Kidney epithelial cell (primary cell): Measurements from ENCODE around the gene CCNQ. TPM values are rescaled to one million over a fixed set of nuclear protein-coding genes. Genes with fewer than 3 reads are reported as not detected.

Experiments
- DNase-seq: peaks from one replicate; pipeline ENCODE4 v3.0.0-alpha.2; 2010; ENCODE audit warnings: low read depth
- H3K27me3 ChIP-seq: 2 replicates; pipeline ENCODE4 v1.6.0; 2011; ENCODE audit warnings: low read length; ENCODE audit not compliant: control insufficient read depth, insufficient read depth
- H3K36me3 ChIP-seq: 2 replicates; pipeline ENCODE4 v1.5.1; 2011; ENCODE audit warnings: low read length; ENCODE audit not compliant: control insufficient read depth, insufficient read depth
- H3K4me3 ChIP-seq: 2 replicates; pipeline ENCODE4 v1.5.1; 2011; ENCODE audit warnings: low read depth, mild to moderate bottlenecking, control low read depth, low read length
- total RNA-seq: library from RNA; depleted of rRNA; stranded (reverse); fragments of >200 nt; gene quantifications from 2 replicates; pipeline ENCODE4 v1.2.3, GENCODE V29; 2015
- TF ChIP-seq, protein P1 (sequence below): IDR thresholded peaks from 2 replicates; pipeline ENCODE4 v1.5.1; 2011; ENCODE audit warnings: mild to moderate bottlenecking, moderate library complexity, low read length, control low read depth, inconsistent platforms; ENCODE audit not compliant: insufficient read depth, poor library complexity, severe bottlenecking

The CCNQ gene
- total RNA-seq, 1 donor from 2014 or later = 29.3 TPM

GRCh38 chrX:153544727-153545126 lies 54.2 kb downstream of the CCNQ start:
- peaks cover 5% of the 10 kb centered on the region for H3K27me3 ChIP-seq
- no peak overlapping the region for H3K4me3 ChIP-seq
- H3K36me3 ChIP-seq = no peaks in the 10 kb centered on the region
- TF ChIP-seq, protein P1, sequence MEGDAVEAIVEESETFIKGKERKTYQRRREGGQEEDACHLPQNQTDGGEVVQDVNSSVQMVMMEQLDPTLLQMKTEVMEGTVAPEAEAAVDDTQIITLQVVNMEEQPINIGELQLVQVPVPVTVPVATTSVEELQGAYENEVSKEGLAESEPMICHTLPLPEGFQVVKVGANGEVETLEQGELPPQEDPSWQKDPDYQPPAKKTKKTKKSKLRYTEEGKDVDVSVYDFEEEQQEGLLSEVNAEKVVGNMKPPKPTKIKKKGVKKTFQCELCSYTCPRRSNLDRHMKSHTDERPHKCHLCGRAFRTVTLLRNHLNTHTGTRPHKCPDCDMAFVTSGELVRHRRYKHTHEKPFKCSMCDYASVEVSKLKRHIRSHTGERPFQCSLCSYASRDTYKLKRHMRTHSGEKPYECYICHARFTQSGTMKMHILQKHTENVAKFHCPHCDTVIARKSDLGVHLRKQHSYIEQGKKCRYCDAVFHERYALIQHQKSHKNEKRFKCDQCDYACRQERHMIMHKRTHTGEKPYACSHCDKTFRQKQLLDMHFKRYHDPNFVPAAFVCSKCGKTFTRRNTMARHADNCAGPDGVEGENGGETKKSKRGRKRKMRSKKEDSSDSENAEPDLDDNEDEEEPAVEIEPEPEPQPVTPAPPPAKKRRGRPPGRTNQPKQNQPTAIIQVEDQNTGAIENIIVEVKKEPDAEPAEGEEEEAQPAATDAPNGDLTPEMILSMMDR = no peak
- no peak for DNase-seq

- TF ChIP-seq, protein P1 = no peak
- no peak for DNase-seq
- Histone ChIP-seq H3K4me3 (no peak overlapping the region), H3K36me3 (no peaks in the 10 kb centered on the region), H3K27me3 (peaks cover 6% of the 10 kb centered on the region)
These were observed 59.0 kb downstream of the CCNQ start for GRCh38 chrX:153539979-153540358.

GRCh38 chrX:153539171-153539978 lies 59.6 kb downstream of the CCNQ start:
- no peak for DNase-seq

DNA sequence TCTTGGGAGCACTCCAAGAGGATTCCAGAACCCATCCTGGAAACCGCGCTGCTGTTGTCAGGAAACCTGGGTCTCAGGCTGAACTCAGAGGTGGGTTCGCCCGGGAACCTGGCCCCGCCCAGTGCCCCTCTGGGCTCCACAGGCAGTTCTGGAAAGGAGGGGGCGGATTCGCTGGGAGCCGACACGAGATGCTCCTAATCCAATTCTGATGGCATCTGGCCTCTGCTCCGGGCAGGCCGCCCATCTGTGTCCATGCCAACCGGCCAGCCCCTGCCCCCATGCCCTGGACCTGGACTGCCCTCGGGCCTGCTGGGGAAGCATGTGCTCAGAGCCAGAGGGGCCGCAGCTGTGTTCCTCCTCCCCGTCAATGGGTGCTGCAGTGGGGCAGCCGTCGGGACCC lies 60.5 kb downstream of the CCNQ start:
- Histone ChIP-seq H3K4me3 (no peak overlapping the region), H3K36me3 (no peaks in the 10 kb centered on the region), H3K27me3 (peaks cover 6% of the 10 kb centered on the region)
- TF ChIP-seq, protein P1 = no peak
- DNase-seq = no peak

More at GRCh38 chrX:153539171-153539978, 59.6 kb downstream of the CCNQ start:
- Histone ChIP-seq H3K27me3 (peaks cover 6% of the 10 kb centered on the region), H3K36me3 (no peaks in the 10 kb centered on the region), H3K4me3 (no peak overlapping the region)
- TF ChIP-seq, protein P1 = peak; percentile 85

Other genes with a start within 250 kb of the CCNQ start
- gene PNMA6E, start 197.8 kb downstream of the CCNQ start, total RNA-seq = not detected in 2 replicates
- gene ZFP92, start 187.7 kb downstream of the CCNQ start, total RNA-seq = 1.8 and 1.9 TPM in 2 replicates
- 1.1 TPM in 1 of 2 replicates, not detected in the other for gene TREX2, start 153.1 kb downstream of the CCNQ start, total RNA-seq
- gene HAUS7, start 128.6 kb downstream of the CCNQ start, total RNA-seq = 19.9 and 25.8 TPM in 2 replicates
- 6.2 and 10.3 TPM in 2 replicates for gene BGN, start 104.2 kb downstream of the CCNQ start, total RNA-seq
- not detected in 2 replicates for gene ATP2B3, start 81.5 kb downstream of the CCNQ start, total RNA-seq
- 3.2 and 4.1 TPM in 2 replicates for gene DUSP9, start 48.1 kb upstream of the CCNQ start, total RNA-seq
- 0.34 and 1.6 TPM in 2 replicates for gene PNCK, start 74.7 kb upstream of the CCNQ start, total RNA-seq
- gene SLC6A8, start 88.8 kb upstream of the CCNQ start, total RNA-seq = 35.0 and 36.0 TPM in 2 replicates
- 148 and 179 TPM in 2 replicates for gene BCAP31, start 125.2 kb upstream of the CCNQ start, total RNA-seq
- gene ABCD1, start 125.7 kb upstream of the CCNQ start, total RNA-seq = 14.2 and 15.3 TPM in 2 replicates
- gene PLXNB3, start 165.1 kb upstream of the CCNQ start, total RNA-seq = 3.6 and 9.1 TPM in 2 replicates
- 0.08 and 0.27 TPM in 2 replicates for gene SRPK3, start 181.9 kb upstream of the CCNQ start, total RNA-seq
- gene IDH3G, start 195.2 kb upstream of the CCNQ start, total RNA-seq = 80.6 and 84.0 TPM in 2 replicates
- 300 and 319 TPM in 2 replicates for gene SSR4, start 195.5 kb upstream of the CCNQ start, total RNA-seq
- 0.68 and 1.8 TPM in 2 replicates for gene PDZD4, start 231.4 kb upstream of the CCNQ start, total RNA-seq